Lung (tissue), 12 donors: ENCODE results near the gene CXorf65. TPM values are rescaled to one million over a fixed set of nuclear protein-coding genes. Genes with fewer than 3 reads are reported as not detected.

Source experiments
- ATAC-seq: fragments of 200-7000 bp; cut with Tn5 transposase; one replicate; pipeline ENCODE4 v1.9.1; 2020; ENCODE audit warnings: moderate number of reproducible peaks; ENCODE audit not compliant: insufficient read depth, low FRiP score
- DNase-seq, 3 donors: peaks; one replicate each; pipeline ENCODE4 v3.0.0-alpha.2; 2013 to 2017
- H3K27ac ChIP-seq, 2 donors: one replicate each; pipeline ENCODE4 v1.5.1; 2013; ENCODE audit warnings: mild to moderate bottlenecking in 2 of 2, moderate library complexity in 2 of 2, control low read depth in 1 of 2, inconsistent platforms in 1 of 2, low read depth in 1 of 2, low read length in 1 of 2
- H3K27me3 ChIP-seq, 3 donors: one replicate each; pipeline ENCODE4 v1.5.1; 2013; ENCODE audit warnings: low read length in 2 of 3; ENCODE audit not compliant: control insufficient read depth in 3 of 3, insufficient read depth in 3 of 3
- H3K36me3 ChIP-seq, 4 donors: one replicate each; pipeline ENCODE4 v1.5.1; 2013; ENCODE audit warnings: low read length in 4 of 4, mild to moderate bottlenecking in 1 of 4, moderate library complexity in 1 of 4; ENCODE audit not compliant: control insufficient read depth in 4 of 4, insufficient read depth in 4 of 4
- H3K4me1 ChIP-seq, 5 donors: one replicate each; pipeline ENCODE4 v1.5.1; 2013; ENCODE audit warnings: low read length in 5 of 5, mild to moderate bottlenecking in 2 of 5, moderate library complexity in 1 of 5; ENCODE audit not compliant: control insufficient read depth in 5 of 5, insufficient read depth in 5 of 5
- H3K4me3 ChIP-seq: one replicate; pipeline ENCODE4 v1.5.1; 2013; ENCODE audit warnings: mild to moderate bottlenecking, control low read depth, moderate library complexity
- H3K9ac ChIP-seq, 2 donors: one replicate each; pipeline ENCODE4 v1.5.1; 2013; ENCODE audit warnings: low read length in 2 of 2, control low read depth in 1 of 2; ENCODE audit not compliant: insufficient read depth in 1 of 2
- H3K9me3 ChIP-seq, 4 donors: one replicate each; pipeline ENCODE4 v1.5.1; 2013; ENCODE audit warnings: low read length in 3 of 4, mild to moderate bottlenecking in 1 of 4, moderate library complexity in 1 of 4; ENCODE audit not compliant: control insufficient read depth in 4 of 4, insufficient read depth in 3 of 4
- CTCF ChIP-seq: IDR thresholded peaks from 2 replicates; pipeline ENCODE4 v1.5.1; 2012; ENCODE audit warnings: mild to moderate bottlenecking; ENCODE audit errors: control extremely low read depth, extremely low read depth
- WGBS, 2 donors: extraction: QIAGEN DNeasy Blood & Tissue Kit; methylation state at CpG; one replicate each; pipeline ENCODE4 v1.1.7; 2013; 5-methylcytosine and 5-hydroxymethylcytosine counted together
- polyA plus RNA-seq, 2 donors: library from polyadenylated mRNA; stranded (reverse); fragments of 200-250 nt; gene quantifications; one replicate each; pipeline ENCODE4 v1.2.1, GENCODE V29; 2013
- total RNA-seq, 2 donors: library from RNA; depleted of rRNA in 1 of 2; stranded (reverse); fragments of >200 nt in 1 of 2; gene quantifications; one replicate each; pipeline ENCODE4 v1.2.1, GENCODE V29; 2014 to 2021
- donor health status: control.
- donor health status: control.
- donor health status: Bipolar disorder and iron deficiency.
- donor health status: healthy.
- donor health status: DM: yes; HTN: yes; CAD: no.

The CXorf65 gene
- total and polyA plus RNA-seq, 4 donors, result 0.95 to 2.6 TPM; not detected in 2

- Histone ChIP-seq H3K9me3 (peaks cover 0 to 2% (median 0%) of the 10 kb centered on the region in 4 donors), H3K27ac (peak overlapping the region; percentile 59 to 81), H3K27me3 (no peaks in the 10 kb centered on the region), H3K9ac (peak overlapping the region in 1 of 2 donors; percentile 92), H3K4me3 (peak overlapping the region; percentile 58), H3K4me1 (peaks cover 0 to 23% (median 0%) of the 10 kb centered on the region in 5 donors), H3K36me3 (no peaks in the 10 kb centered on the region)
- ATAC-seq (peak; percentile 49), DNase-seq (peak; percentile 19 to 83 (median 76))
- TF ChIP-seq CTCF, result no peak
- 0 to 18% methylated on average over 35 to 46 of the region's 46 CpGs for WGBS, 2 donors
Observed at GRCh38 chrX:71095981-71096759, 10.4 kb downstream of the CXorf65 start.

GRCh38 chrX:71095555-71095980 is 11.0 kb downstream of the CXorf65 start, which contains the start of gene FOXO4:
Gene FOXO4 (plus strand): TSS chrX:71095851. CDS start chrX:71096529, 678 bp downstream.
- ATAC-seq (peak; percentile 84), DNase-seq (peak; percentile 93 to 94 (median 93))
- H3K27ac ChIP-seq, result peak within 1 kb of the TSS; percentile 59 to 81
- H3K9me3 ChIP-seq, result peaks cover 0 to 2% (median 0%) of the 10 kb centered on the region in 4 donors
- H3K36me3 ChIP-seq, result no peaks in the 10 kb centered on the region
- TF ChIP-seq CTCF, result no peak
- peaks cover 0 to 23% (median 0%) of the 10 kb centered on the region in 5 donors for H3K4me1 ChIP-seq
- no peaks in the 10 kb centered on the region for H3K27me3 ChIP-seq
- H3K9ac ChIP-seq, result peak within 1 kb of the TSS in 1 of 2 donors; percentile 92
- WGBS, 2 donors, result 1 to 10% methylated on average over 29 of the region's 29 CpGs
- peak within 1 kb of the TSS; percentile 58 for H3K4me3 ChIP-seq

- no peak for TF ChIP-seq CTCF
- Histone ChIP-seq H3K4me3 (no peak overlapping the region), H3K9me3 (no peaks in the 10 kb centered on the region), H3K4me1 (peaks cover 0 to 23% (median 0%) of the 10 kb centered on the region in 5 donors), H3K36me3 (no peaks in the 10 kb centered on the region), H3K27ac (no peak overlapping the region), H3K9ac (no peak overlapping the region), H3K27me3 (no peaks in the 10 kb centered on the region)
- DNase-seq (no peak), ATAC-seq (no peak)
- 26 to 41% methylated on average over 6 of the region's 6 CpGs for WGBS, 2 donors
Observed at GRCh38 chrX:71095033-71095432, 11.5 kb downstream of the CXorf65 start.
